Neural cell (in vitro differentiated cells): Measurements from ENCODE around the gene LYPD6.

Source experiments
- EP300 ChIP-seq: fragments of 450-650 bp; conservative IDR thresholded peaks from 2 replicates; pipeline ENCODE4 v1.6.1; 2014; ENCODE audit warnings: antibody characterized with exemption, mild to moderate bottlenecking, moderate library complexity; ENCODE audit not compliant: poor library complexity, severe bottlenecking
- EZH2 ChIP-seq: fragments of 200-600, 300-800 bp; shearing (Covaris generic), sonication (generic); IDR thresholded peaks from 2 replicates; pipeline ENCODE4 v1.6.1; 2014; ENCODE audit warnings: antibody characterized with exemption, low read length, borderline replicate concordance, mild to moderate bottlenecking; ENCODE audit not compliant: insufficient read depth, poor library complexity, severe bottlenecking
- MXI1 ChIP-seq: fragments of 450-650 bp; conservative IDR thresholded peaks from 2 replicates; pipeline ENCODE4 v1.6.1; 2014; ENCODE audit warnings: antibody characterized with exemption, mild to moderate bottlenecking; ENCODE audit not compliant: poor library complexity, severe bottlenecking
- POLR2AphosphoS5 ChIP-seq: IDR thresholded peaks from 2 replicates; pipeline ENCODE4 v1.6.1; 2012
- SMC3 ChIP-seq: fragments of 450-650 bp; conservative IDR thresholded peaks from 2 replicates; pipeline ENCODE4 v1.6.1; 2014; ENCODE audit warnings: antibody characterized with exemption, mild to moderate bottlenecking, moderate library complexity; ENCODE audit not compliant: poor library complexity
- TAF1 ChIP-seq: IDR thresholded peaks from 2 replicates; pipeline ENCODE4 v1.6.1; 2012; ENCODE audit warnings: low read depth
- TF ChIP-seq, protein P1 (sequence below): IDR thresholded peaks from 2 replicates; pipeline ENCODE4 v1.6.1; 2012; ENCODE audit warnings: borderline replicate concordance
- TF ChIP-seq, protein P2 (sequence below): fragments of 450-650 bp; IDR thresholded peaks from 2 replicates; pipeline ENCODE4 v1.5.1; 2014; ENCODE audit warnings: antibody characterized with exemption, mild to moderate bottlenecking, moderate library complexity; ENCODE audit not compliant: poor library complexity, severe bottlenecking

DNA sequence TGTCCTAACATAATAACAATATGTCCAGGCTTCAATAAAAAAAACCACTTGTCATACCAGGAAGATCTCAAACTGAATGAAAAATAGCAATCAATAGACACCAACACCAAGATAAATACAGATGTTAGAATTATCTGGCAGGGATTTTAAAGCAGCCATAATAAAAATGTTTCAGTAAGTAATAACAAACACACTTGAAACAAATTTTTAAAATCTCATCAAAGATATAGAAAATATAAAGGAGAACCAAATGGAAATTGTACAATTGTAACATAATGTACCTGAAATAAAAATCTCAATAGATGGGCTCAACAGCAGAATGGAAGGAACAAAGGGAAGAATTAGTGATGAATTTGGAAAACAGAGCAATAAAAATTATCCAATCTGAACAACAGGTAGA lies 128.1 kb downstream of the LYPD6 start:
- TF ChIP-seq, protein P1, sequence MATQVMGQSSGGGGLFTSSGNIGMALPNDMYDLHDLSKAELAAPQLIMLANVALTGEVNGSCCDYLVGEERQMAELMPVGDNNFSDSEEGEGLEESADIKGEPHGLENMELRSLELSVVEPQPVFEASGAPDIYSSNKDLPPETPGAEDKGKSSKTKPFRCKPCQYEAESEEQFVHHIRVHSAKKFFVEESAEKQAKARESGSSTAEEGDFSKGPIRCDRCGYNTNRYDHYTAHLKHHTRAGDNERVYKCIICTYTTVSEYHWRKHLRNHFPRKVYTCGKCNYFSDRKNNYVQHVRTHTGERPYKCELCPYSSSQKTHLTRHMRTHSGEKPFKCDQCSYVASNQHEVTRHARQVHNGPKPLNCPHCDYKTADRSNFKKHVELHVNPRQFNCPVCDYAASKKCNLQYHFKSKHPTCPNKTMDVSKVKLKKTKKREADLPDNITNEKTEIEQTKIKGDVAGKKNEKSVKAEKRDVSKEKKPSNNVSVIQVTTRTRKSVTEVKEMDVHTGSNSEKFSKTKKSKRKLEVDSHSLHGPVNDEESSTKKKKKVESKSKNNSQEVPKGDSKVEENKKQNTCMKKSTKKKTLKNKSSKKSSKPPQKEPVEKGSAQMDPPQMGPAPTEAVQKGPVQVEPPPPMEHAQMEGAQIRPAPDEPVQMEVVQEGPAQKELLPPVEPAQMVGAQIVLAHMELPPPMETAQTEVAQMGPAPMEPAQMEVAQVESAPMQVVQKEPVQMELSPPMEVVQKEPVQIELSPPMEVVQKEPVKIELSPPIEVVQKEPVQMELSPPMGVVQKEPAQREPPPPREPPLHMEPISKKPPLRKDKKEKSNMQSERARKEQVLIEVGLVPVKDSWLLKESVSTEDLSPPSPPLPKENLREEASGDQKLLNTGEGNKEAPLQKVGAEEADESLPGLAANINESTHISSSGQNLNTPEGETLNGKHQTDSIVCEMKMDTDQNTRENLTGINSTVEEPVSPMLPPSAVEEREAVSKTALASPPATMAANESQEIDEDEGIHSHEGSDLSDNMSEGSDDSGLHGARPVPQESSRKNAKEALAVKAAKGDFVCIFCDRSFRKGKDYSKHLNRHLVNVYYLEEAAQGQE, result no peak
- TF ChIP-seq, protein P2, sequence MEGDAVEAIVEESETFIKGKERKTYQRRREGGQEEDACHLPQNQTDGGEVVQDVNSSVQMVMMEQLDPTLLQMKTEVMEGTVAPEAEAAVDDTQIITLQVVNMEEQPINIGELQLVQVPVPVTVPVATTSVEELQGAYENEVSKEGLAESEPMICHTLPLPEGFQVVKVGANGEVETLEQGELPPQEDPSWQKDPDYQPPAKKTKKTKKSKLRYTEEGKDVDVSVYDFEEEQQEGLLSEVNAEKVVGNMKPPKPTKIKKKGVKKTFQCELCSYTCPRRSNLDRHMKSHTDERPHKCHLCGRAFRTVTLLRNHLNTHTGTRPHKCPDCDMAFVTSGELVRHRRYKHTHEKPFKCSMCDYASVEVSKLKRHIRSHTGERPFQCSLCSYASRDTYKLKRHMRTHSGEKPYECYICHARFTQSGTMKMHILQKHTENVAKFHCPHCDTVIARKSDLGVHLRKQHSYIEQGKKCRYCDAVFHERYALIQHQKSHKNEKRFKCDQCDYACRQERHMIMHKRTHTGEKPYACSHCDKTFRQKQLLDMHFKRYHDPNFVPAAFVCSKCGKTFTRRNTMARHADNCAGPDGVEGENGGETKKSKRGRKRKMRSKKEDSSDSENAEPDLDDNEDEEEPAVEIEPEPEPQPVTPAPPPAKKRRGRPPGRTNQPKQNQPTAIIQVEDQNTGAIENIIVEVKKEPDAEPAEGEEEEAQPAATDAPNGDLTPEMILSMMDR, result no peak
- no peak for TF ChIP-seq EP300
- TF ChIP-seq EZH2, result no peak
- TF ChIP-seq MXI1, result no peak
- no peak for TF ChIP-seq POLR2AphosphoS5
- no peak for TF ChIP-seq SMC3
- TF ChIP-seq TAF1, result no peak
